AG08396 (cell line): ENCODE data around the gene TFPI2.

Source experiments
- DNase-seq: peaks from one replicate; pipeline ENCODE4 v3.0.0; 2012; ENCODE audit warnings: low spot score, mixed read lengths

Gene TFPI2

DNA sequence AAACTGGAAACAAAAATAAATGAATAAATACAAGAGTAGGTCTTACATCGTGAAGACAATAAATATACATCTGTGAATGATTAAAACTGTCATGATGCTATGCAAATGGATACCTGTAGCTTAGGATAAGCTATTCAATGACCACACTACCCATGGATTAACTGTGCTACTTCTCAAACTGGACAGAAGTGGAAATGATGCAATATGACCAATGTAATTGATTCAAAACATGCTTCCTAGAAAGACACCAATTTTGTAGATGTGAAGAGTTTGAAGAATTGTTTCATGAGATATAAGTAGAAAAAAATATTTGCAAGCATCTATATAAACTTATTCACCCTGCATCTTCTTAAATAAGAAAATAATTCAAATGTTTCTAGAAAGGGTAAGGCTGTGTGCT lies 36.1 kb downstream of the TFPI2 start:
- DNase-seq, result no peak

- no peak for DNase-seq
Observed at GRCh38 chr7:93851536-93851935, 39.0 kb downstream of the TFPI2 start.

- DNase-seq, result no peak
Observed at GRCh38 chr7:93843260-93843659, 47.3 kb downstream of the TFPI2 start.

DNA sequence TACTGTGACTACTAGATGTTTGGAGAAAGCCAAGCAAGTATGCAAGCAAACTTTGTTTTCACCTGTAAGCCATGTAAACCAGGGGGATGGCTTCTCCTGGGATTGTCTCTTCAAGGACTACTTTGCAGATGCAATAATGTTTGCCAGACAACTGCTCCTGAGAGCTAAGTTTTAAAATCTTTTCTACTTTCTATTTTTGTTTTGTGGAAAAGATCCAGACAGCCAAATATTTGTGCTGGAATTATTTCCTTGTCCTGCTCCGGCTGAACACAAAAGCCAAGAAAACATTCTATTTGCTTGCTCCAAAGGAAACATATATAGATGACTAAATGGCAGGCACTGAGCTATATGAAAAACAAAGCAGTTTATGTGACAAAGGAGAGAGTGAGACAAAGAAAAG lies 51.6 kb downstream of the TFPI2 start:
- no peak for DNase-seq

DNA sequence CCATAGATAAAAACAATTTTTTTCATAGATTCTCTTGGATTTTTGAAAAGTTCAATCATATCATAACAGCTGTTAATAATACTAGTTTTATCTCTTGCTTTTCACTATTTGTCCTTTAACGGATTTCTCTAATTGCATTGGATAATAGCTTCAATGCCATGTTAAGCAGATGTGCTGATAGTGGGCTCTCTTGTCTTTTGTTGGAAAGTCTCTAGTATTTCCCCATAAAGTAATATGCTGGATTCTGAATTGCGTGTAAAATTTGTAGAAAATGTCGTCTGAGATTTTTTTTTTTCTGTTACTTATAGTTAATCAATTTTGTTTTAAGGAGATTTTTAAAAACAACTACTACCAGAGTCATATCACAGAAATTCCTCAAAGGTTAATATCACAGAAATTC lies 53.3 kb downstream of the TFPI2 start:
- DNase-seq, result no peak

- DNase-seq, result no peak
Observed at GRCh38 chr7:93836116-93836515, 54.4 kb downstream of the TFPI2 start.

GRCh38 chr7:93835702-93836101 lies 54.9 kb downstream of the TFPI2 start:
- no peak for DNase-seq
